GM18499 (cell line): Measurements from ENCODE around the gene OR6B2.

Source experiments
- ATAC-seq: cut with Tn5 transposase; IDR thresholded peaks from one replicate; pipeline ENCODE4 v1.9.1; 2021; ENCODE audit warnings: moderate number of reproducible peaks; ENCODE audit not compliant: insufficient read depth, unreplicated experiment

Gene OR6B2

GRCh38 chr2:239984421-239985194 is 45.6 kb downstream of the OR6B2 start:
- ATAC-seq: no peak

- ATAC-seq: no peak
These were observed 47.0 kb downstream of the OR6B2 start for GRCh38 chr2:239983004-239983778.
